ENCODE results near the gene PIK3CD.

GRCh38 chr1:9728451-9729295 is 77.1 kb downstream of the PIK3CD start:
- TF ChIP-seq JUNB (IDR thresholded peaks at IDR 0.05): no peak
- TF ChIP-seq CREB1 (IDR thresholded peaks at IDR 0.05; ENCODE audit: low read depth): no peak
- no peak for TF ChIP-seq EP300 (IDR thresholded peaks at IDR 0.05; ENCODE audit: borderline replicate concordance in 1 of 2, control insufficient read depth in 1 of 2, low read depth in 2 of 2, low read length in 2 of 2)
- TF ChIP-seq E2F8 (IDR thresholded peaks at IDR 0.05; ENCODE audit: low read depth, partially characterized antibody): no peak
- no peak for TF ChIP-seq PBX3 (IDR thresholded peaks at IDR 0.05; ENCODE audit: insufficient replicate concordance, low read depth, low read length)
